ENCODE measurements around the gene VPS9D1. TPM values are rescaled to one million over a fixed set of nuclear protein-coding genes. Genes with fewer than 3 reads are reported as not detected.

The VPS9D1 gene
- total RNA-seq, 1 donor from 2014 or later = 4.6 TPM

- H3K4me1 Mint-ChIP-seq (ENCODE audit: low read depth) = peaks cover 9% of the 10 kb centered on the region
- no peak overlapping the region for H3K4me3 Mint-ChIP-seq (ENCODE audit: low read depth)
- H3K9me3 Mint-ChIP-seq = no peaks in the 10 kb centered on the region
- H3K27ac Mint-ChIP-seq = no peak overlapping the region
- no peak for DNase-seq (ENCODE audit: low spot score)
- H3K36me3 Mint-ChIP-seq (ENCODE audit: low read depth) = peaks cover 66% of the 10 kb centered on the region
- intact Hi-C loops (cut with micrococcal nuclease) = no loop called here
- no peaks in the 10 kb centered on the region for H3K27me3 Mint-ChIP-seq (ENCODE audit: low read depth)
These were observed 9.3 kb upstream of the VPS9D1 start for GRCh38 chr16:89729863-89730593.

DNA sequence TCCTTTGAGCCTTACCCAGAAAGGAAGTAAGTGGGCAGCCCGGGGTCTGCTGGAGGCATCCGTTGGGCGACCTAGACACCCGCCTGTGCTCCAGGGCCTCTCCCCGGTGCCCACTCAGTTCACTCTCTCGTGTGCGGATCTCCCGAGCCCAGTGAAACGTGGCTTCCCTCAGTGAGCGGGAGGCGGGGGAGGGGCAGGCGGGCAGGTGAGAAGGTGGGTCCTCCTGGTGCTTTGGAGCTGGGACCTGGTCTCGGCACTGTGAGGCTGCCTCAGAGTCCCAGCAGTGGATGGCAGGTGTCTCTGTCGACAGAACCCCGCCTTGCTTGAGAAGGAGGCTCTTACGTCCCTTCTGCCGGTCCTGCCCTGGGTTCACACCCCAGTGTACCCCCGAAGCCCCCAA lies 8.6 kb upstream of the VPS9D1 start:
- intact Hi-C loops (cut with micrococcal nuclease) = no loop called here
- Mint-ChIP-seq H3K9me3 (no peaks in the 10 kb centered on the region), H3K36me3 (ENCODE audit: low read depth) (peaks cover 59% of the 10 kb centered on the region), H3K4me1 (ENCODE audit: low read depth) (peaks cover 12% of the 10 kb centered on the region), H3K4me3 (ENCODE audit: low read depth) (no peak overlapping the region), H3K27ac (no peak overlapping the region), H3K27me3 (ENCODE audit: low read depth) (no peaks in the 10 kb centered on the region)
- DNase-seq (ENCODE audit: low spot score) = no peak

- no peak overlapping the region for H3K27ac Mint-ChIP-seq
- H3K27me3 Mint-ChIP-seq (ENCODE audit: low read depth) = no peaks in the 10 kb centered on the region
- H3K36me3 Mint-ChIP-seq (ENCODE audit: low read depth) = peaks cover 60% of the 10 kb centered on the region
- no peak for DNase-seq (ENCODE audit: low spot score)
- H3K9me3 Mint-ChIP-seq = no peaks in the 10 kb centered on the region
- H3K4me1 Mint-ChIP-seq (ENCODE audit: low read depth) = peaks cover 25% of the 10 kb centered on the region
- no peak overlapping the region for H3K4me3 Mint-ChIP-seq (ENCODE audit: low read depth)
- intact Hi-C loops (cut with micrococcal nuclease) = no loop called here
These were observed 6.9 kb upstream of the VPS9D1 start for GRCh38 chr16:89727406-89728120.

DNA sequence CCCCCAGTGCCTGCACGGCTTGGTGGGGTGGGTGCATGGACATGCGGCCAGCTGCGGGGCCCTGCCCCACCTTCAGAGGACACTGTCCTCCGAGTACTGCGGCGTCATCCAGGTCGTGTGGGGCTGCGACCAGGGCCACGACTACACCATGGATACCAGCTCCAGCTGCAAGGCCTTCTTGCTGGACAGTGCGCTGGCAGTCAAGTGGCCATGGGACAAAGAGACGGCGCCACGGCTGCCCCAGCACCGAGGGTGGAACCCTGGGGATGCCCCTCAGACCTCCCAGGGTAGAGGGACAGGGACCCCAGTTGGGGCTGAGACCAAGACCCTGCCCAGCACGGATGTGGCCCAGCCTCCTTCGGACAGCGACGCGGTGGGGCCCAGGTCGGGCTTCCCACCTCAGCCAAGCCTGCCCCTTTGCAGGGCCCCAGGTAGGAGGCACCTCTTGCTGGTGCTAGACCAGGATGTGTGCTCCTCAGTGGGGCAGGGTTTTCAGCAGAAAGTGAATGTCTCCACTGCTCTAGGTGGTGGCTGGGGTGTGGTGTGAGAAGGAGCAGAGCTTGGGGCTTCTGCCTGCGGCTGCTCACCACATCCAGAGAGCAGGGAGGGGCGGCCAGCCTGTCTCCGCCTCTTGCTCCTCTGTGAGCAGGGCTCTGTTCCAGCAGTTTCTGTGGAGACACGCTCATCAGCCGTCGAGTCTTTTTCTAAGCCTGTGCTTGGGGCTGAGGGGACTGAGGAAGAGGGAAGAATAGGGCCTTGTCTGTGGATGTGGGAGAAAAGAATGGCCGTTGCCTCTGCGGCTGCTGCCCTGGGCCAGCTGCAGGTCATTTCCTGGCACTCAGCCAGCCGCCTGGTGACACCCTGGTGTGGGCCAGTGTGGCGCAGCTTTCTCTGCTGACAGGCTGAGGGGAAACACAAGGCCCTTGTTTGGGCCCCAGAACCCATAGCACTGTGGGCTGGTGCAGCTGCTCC lies 2.9 kb upstream of the VPS9D1 start:
- H3K27ac Mint-ChIP-seq = peak overlapping the region; percentile 87
- no peaks in the 10 kb centered on the region for H3K27me3 Mint-ChIP-seq (ENCODE audit: low read depth)
- H3K36me3 Mint-ChIP-seq (ENCODE audit: low read depth) = peaks cover 31% of the 10 kb centered on the region
- intact Hi-C loops (cut with micrococcal nuclease) = loop anchor here (5.0 kb wide), 3 partner anchors 39 to 359 kb away; no protein-coding TSS in a partner anchor
- H3K4me3 Mint-ChIP-seq (ENCODE audit: low read depth) = peak overlapping the region; percentile 87
- peak; percentile 85 for DNase-seq (ENCODE audit: low spot score)
- no peaks in the 10 kb centered on the region for H3K9me3 Mint-ChIP-seq
- peaks cover 37% of the 10 kb centered on the region for H3K4me1 Mint-ChIP-seq (ENCODE audit: low read depth)

GRCh38 chr16:89722392-89723278 lies 1.9 kb upstream of the VPS9D1 start:
- intact Hi-C loops (cut with micrococcal nuclease) = loop anchor here (1.0 to 5.0 kb wide), 4 partner anchors 10 to 360 kb away; no protein-coding TSS in a partner anchor
- peak overlapping the region; percentile 87 for H3K4me3 Mint-ChIP-seq (ENCODE audit: low read depth)
- H3K27ac Mint-ChIP-seq = peak overlapping the region; percentile 79
- no peaks in the 10 kb centered on the region for H3K9me3 Mint-ChIP-seq
- peaks cover 37% of the 10 kb centered on the region for H3K36me3 Mint-ChIP-seq (ENCODE audit: low read depth)
- DNase-seq (ENCODE audit: low spot score) = peak; percentile 82
- peaks cover 37% of the 10 kb centered on the region for H3K4me1 Mint-ChIP-seq (ENCODE audit: low read depth)
- no peaks in the 10 kb centered on the region for H3K27me3 Mint-ChIP-seq (ENCODE audit: low read depth)

- H3K4me1 Mint-ChIP-seq (ENCODE audit: low read depth) = peaks cover 33% of the 10 kb centered on the region
These were observed 1.1 kb upstream of the VPS9D1 start for GRCh38 chr16:89721546-89722391.

DNA sequence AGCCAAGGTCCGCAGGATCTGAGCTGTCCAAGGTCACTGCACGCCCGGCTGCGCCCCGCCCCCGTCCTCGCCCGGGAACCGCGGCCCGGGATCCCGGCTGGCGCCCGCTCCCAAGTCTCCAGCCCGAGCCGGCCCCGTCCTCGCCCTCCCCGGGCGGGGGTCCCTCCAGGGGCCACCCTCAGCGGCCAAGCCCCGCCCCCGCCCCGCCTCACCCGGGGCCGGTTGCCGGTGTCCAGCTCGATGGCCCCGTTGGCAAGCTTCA lies 216 bp downstream of the VPS9D1 start:
- Mint-ChIP-seq H3K9me3 (no peaks in the 10 kb centered on the region), H3K4me1 (ENCODE audit: low read depth) (peaks cover 33% of the 10 kb centered on the region), H3K27me3 (ENCODE audit: low read depth) (no peaks in the 10 kb centered on the region), H3K4me3 (ENCODE audit: low read depth) (peak overlapping the region; percentile 68), H3K27ac (no peak overlapping the region), H3K36me3 (ENCODE audit: low read depth) (peaks cover 39% of the 10 kb centered on the region)
- intact Hi-C loops (cut with micrococcal nuclease) = loop anchor here (2.0 to 5.0 kb wide), 4 partner anchors 16 to 362 kb away; no protein-coding TSS in a partner anchor
- DNase-seq (ENCODE audit: low spot score) = no peak

More at GRCh38 chr16:89721546-89722391, 1.1 kb upstream of the VPS9D1 start:
- peaks cover 35% of the 10 kb centered on the region for H3K36me3 Mint-ChIP-seq (ENCODE audit: low read depth)
- peak overlapping the region; percentile 28 for H3K27ac Mint-ChIP-seq
- no peaks in the 10 kb centered on the region for H3K9me3 Mint-ChIP-seq
- H3K27me3 Mint-ChIP-seq (ENCODE audit: low read depth) = no peaks in the 10 kb centered on the region
- peak overlapping the region; percentile 87 for H3K4me3 Mint-ChIP-seq (ENCODE audit: low read depth)
- intact Hi-C loops (cut with micrococcal nuclease) = loop anchor here (1.0 to 5.0 kb wide), 6 partner anchors 9 to 361 kb away; partner anchors contain the start of gene SPATA2L
- peak; percentile 82 for DNase-seq (ENCODE audit: low spot score)

GRCh38 chr16:89717688-89718505 lies 2.8 kb downstream of the VPS9D1 start:
- peaks cover 36% of the 10 kb centered on the region for H3K36me3 Mint-ChIP-seq (ENCODE audit: low read depth)
- intact Hi-C loops (cut with micrococcal nuclease) = no loop called here
- H3K4me1 Mint-ChIP-seq (ENCODE audit: low read depth) = peaks cover 22% of the 10 kb centered on the region
- H3K4me3 Mint-ChIP-seq (ENCODE audit: low read depth) = no peak overlapping the region
- H3K9me3 Mint-ChIP-seq = no peaks in the 10 kb centered on the region
- DNase-seq (ENCODE audit: low spot score) = no peak
- no peak overlapping the region for H3K27ac Mint-ChIP-seq
- no peaks in the 10 kb centered on the region for H3K27me3 Mint-ChIP-seq (ENCODE audit: low read depth)

- peak overlapping the region; percentile 17 for H3K4me3 Mint-ChIP-seq (ENCODE audit: low read depth)
- peaks cover 17% of the 10 kb centered on the region for H3K4me1 Mint-ChIP-seq (ENCODE audit: low read depth)
- DNase-seq (ENCODE audit: low spot score) = no peak
- H3K27me3 Mint-ChIP-seq (ENCODE audit: low read depth) = no peaks in the 10 kb centered on the region
- H3K36me3 Mint-ChIP-seq (ENCODE audit: low read depth) = peaks cover 31% of the 10 kb centered on the region
- H3K27ac Mint-ChIP-seq = no peak overlapping the region
- H3K9me3 Mint-ChIP-seq = no peaks in the 10 kb centered on the region
- intact Hi-C loops (cut with micrococcal nuclease) = no loop called here
These were observed 3.6 kb downstream of the VPS9D1 start for GRCh38 chr16:89716916-89717687.

- Mint-ChIP-seq H3K4me3 (ENCODE audit: low read depth) (no peak overlapping the region), H3K27ac (no peak overlapping the region), H3K9me3 (no peaks in the 10 kb centered on the region), H3K36me3 (ENCODE audit: low read depth) (peaks cover 31% of the 10 kb centered on the region), H3K27me3 (ENCODE audit: low read depth) (no peaks in the 10 kb centered on the region), H3K4me1 (ENCODE audit: low read depth) (peaks cover 17% of the 10 kb centered on the region)
- no peak for DNase-seq (ENCODE audit: low spot score)
- intact Hi-C loops (cut with micrococcal nuclease) = no loop called here
These were observed 4.2 kb downstream of the VPS9D1 start for GRCh38 chr16:89716493-89716892.
